GM12892 (cell line): ENCODE results near the gene PNKD.

Experiments used
- POLR2A ChIP-seq: IDR thresholded peaks from 2 replicates; pipeline ENCODE4 v1.6.1; 2011; ENCODE audit warnings: low read depth, low read length, control low read depth
- POLR2AphosphoS5 ChIP-seq: IDR thresholded peaks from 2 replicates; pipeline ENCODE4 v1.6.1; 2011; ENCODE audit warnings: low read depth, low read length, control low read depth

GRCh38 chr2:218370410-218371063 is 100.2 kb downstream of the PNKD start:
- no peak for TF ChIP-seq POLR2AphosphoS5
- TF ChIP-seq POLR2A = no peak
